ENCODE data around the gene SMIM30. TPM values are rescaled to one million over a fixed set of nuclear protein-coding genes. Genes with fewer than 3 reads are reported as not detected.

The SMIM30 gene
- total RNA-seq, 6 donors from 2014 or later, result 8.4 to 48.8 (median 34.9) TPM

GRCh38 chr7:113086431-113086888, 31.9 kb downstream of the SMIM30 start, which contains the start of gene GPR85:
Gene GPR85, minus strand, starts transcription at chr7:113086827. Its CDS starts 2,106 bp downstream, at chr7:113084721.
- H3K27me3 ChIP-seq, result no peaks in the 10 kb centered on the region
- peaks cover 0 to 12% (median 6%) of the 10 kb centered on the region in 4 donors for H3K4me1 ChIP-seq
- no peaks in the 10 kb centered on the region for H3K36me3 ChIP-seq
- WGBS, 2 donors, result 1 to 2% methylated on average over 24 to 29 of the region's 29 CpGs
- peak within 1 kb of the TSS in 1 of 4 donors; percentile 23 for H3K27ac ChIP-seq
- TF ChIP-seq EP300 (IDR thresholded peaks at IDR 0.05) (no peak), POLR2A (IDR thresholded peaks at IDR 0.05) (peak in 1 of 4 donors; percentile 14)
- peak; percentile 37 to 93 for DNase-seq
- peak within 1 kb of the TSS in 3 of 4 donors; percentile 35 to 52 (median 44) for H3K4me3 ChIP-seq
- H3K9me3 ChIP-seq, result no peaks in the 10 kb centered on the region
- ATAC-seq (ENCODE audit: low FRiP score in 2 of 2), result peak in 1 of 2 donors; percentile 92

- no peaks in the 10 kb centered on the region for H3K9me3 ChIP-seq
- H3K27me3 ChIP-seq, result no peaks in the 10 kb centered on the region
- no peak for TF ChIP-seq CTCF (IDR thresholded peaks at IDR 0.05)
- no peak for TF ChIP-seq POLR2AphosphoS5 (IDR thresholded peaks at IDR 0.05)
- TF ChIP-seq EP300 (IDR thresholded peaks at IDR 0.05), result no peak
- TF ChIP-seq POLR2A (IDR thresholded peaks at IDR 0.05), result no peak
- no peaks in the 10 kb centered on the region for H3K36me3 ChIP-seq
- peaks cover 0 to 12% (median 6%) of the 10 kb centered on the region in 4 donors for H3K4me1 ChIP-seq
- 35 to 38% methylated on average over 16 of the region's 16 CpGs for WGBS, 2 donors
- no peak for ATAC-seq (ENCODE audit: low FRiP score in 2 of 2)
- no peak overlapping the region for H3K27ac ChIP-seq
- DNase-seq, result no peak
- H3K4me3 ChIP-seq, result peak overlapping the region in 3 of 4 donors; percentile 13 to 52 (median 44)
These were observed 32.5 kb downstream of the SMIM30 start for GRCh38 chr7:113085781-113086390.

GRCh38 chr7:113084496-113085172, 33.7 kb downstream of the SMIM30 start:
- Histone ChIP-seq H3K36me3 (no peaks in the 10 kb centered on the region), H3K4me1 (peaks cover 0 to 12% (median 6%) of the 10 kb centered on the region in 4 donors), H3K4me3 (no peak overlapping the region), H3K27me3 (no peaks in the 10 kb centered on the region), H3K27ac (no peak overlapping the region), H3K9me3 (no peaks in the 10 kb centered on the region)
- DNase-seq (no peak), ATAC-seq (ENCODE audit: low FRiP score in 2 of 2) (no peak)
- 69 to 80% methylated on average over 4 of the region's 4 CpGs for WGBS, 2 donors
- no peak for TF ChIP-seq EP300 (IDR thresholded peaks at IDR 0.05)

GRCh38 chr7:113083816-113084495, 34.4 kb downstream of the SMIM30 start:
- Histone ChIP-seq H3K27me3 (no peaks in the 10 kb centered on the region), H3K4me1 (peaks cover 0 to 12% (median 6%) of the 10 kb centered on the region in 4 donors), H3K27ac (no peak overlapping the region), H3K9me3 (no peaks in the 10 kb centered on the region), H3K36me3 (no peaks in the 10 kb centered on the region), H3K4me3 (no peak overlapping the region)
- 88 to 90% methylated on average over 10 of the region's 10 CpGs for WGBS, 2 donors
- ATAC-seq (ENCODE audit: low FRiP score in 2 of 2) (no peak), DNase-seq (no peak)
- TF ChIP-seq EP300 (IDR thresholded peaks at IDR 0.05) (no peak), POLR2AphosphoS5 (IDR thresholded peaks at IDR 0.05) (no peak), CTCF (IDR thresholded peaks at IDR 0.05) (no peak), POLR2A (IDR thresholded peaks at IDR 0.05) (no peak)

- DNase-seq (no peak), ATAC-seq (ENCODE audit: low FRiP score in 2 of 2) (no peak)
- Histone ChIP-seq H3K9me3 (no peaks in the 10 kb centered on the region), H3K36me3 (no peaks in the 10 kb centered on the region), H3K27ac (no peak overlapping the region), H3K4me3 (no peak overlapping the region), H3K27me3 (no peaks in the 10 kb centered on the region), H3K4me1 (peaks cover 0 to 12% (median 6%) of the 10 kb centered on the region in 4 donors)
- WGBS, 2 donors, result 85 to 92% methylated on average over 1 of the region's 1 CpG
- TF ChIP-seq EP300 (IDR thresholded peaks at IDR 0.05), result no peak
- no peak for TF ChIP-seq CTCF (IDR thresholded peaks at IDR 0.05)
- no peak for TF ChIP-seq POLR2A (IDR thresholded peaks at IDR 0.05)
- no peak for TF ChIP-seq POLR2AphosphoS5 (IDR thresholded peaks at IDR 0.05)
These were observed 35.1 kb downstream of the SMIM30 start for GRCh38 chr7:113083132-113083815.
